DOHH2 (cell line): ENCODE results near the gene TTC7B.

ENCODE experiments used
- CTCF ChIP-seq: fragments of 200-600 bp; sonication (generic); IDR thresholded peaks from one replicate; pipeline ENCODE4 v1.5.1; 2014; ENCODE audit warnings: antibody characterized with exemption, mild to moderate bottlenecking, low read depth, low read length; ENCODE audit not compliant: poor library complexity, severe bottlenecking
- EZH2phosphoT487 ChIP-seq: fragments of 200-600 bp; sonication (generic); IDR thresholded peaks from 2 replicates; pipeline ENCODE4 v1.6.1; 2017; ENCODE audit warnings: borderline replicate concordance, mild to moderate bottlenecking, antibody characterized with exemption, low read length, moderate library complexity, mixed read lengths

GRCh38 chr14:90583916-90584605, 232.2 kb downstream of the TTC7B start:
- no peak for TF ChIP-seq CTCF
- no peak for TF ChIP-seq EZH2phosphoT487
